ENCODE measurements around the gene GALNT2.

Gene GALNT2

GRCh38 chr1:230268371-230269170, 201.5 kb downstream of the GALNT2 start:
- DNase-seq, result no peak

GRCh38 chr1:230270185-230270558, 203.1 kb downstream of the GALNT2 start:
- DNase-seq, result no peak

- no peak for DNase-seq
Observed at GRCh38 chr1:230270559-230271281, 203.7 kb downstream of the GALNT2 start.

- no peak for DNase-seq
Observed at GRCh38 chr1:230271300-230272035, 204.4 kb downstream of the GALNT2 start.

- DNase-seq, result no peak
Observed at GRCh38 chr1:230272557-230272956, 205.5 kb downstream of the GALNT2 start.

- DNase-seq, result no peak
Observed at GRCh38 chr1:230273141-230273710, 206.2 kb downstream of the GALNT2 start.

GRCh38 chr1:230274254-230274653, 207.2 kb downstream of the GALNT2 start:
- no peak for DNase-seq

- DNase-seq, result no peak
Observed at GRCh38 chr1:230276401-230276800, 209.4 kb downstream of the GALNT2 start.

GRCh38 chr1:230277201-230278025, 210.4 kb downstream of the GALNT2 start:
- no peak for DNase-seq

- no peak for DNase-seq
Observed at GRCh38 chr1:230278376-230278775, 211.3 kb downstream of the GALNT2 start.

GRCh38 chr1:230278871-230279582, 212.0 kb downstream of the GALNT2 start:
- no peak for DNase-seq

- no peak for DNase-seq
Observed at GRCh38 chr1:230279583-230279945, 212.5 kb downstream of the GALNT2 start.

- no peak for DNase-seq
Observed at GRCh38 chr1:230280054-230280795, 213.2 kb downstream of the GALNT2 start.

GRCh38 chr1:230280906-230281413, 213.9 kb downstream of the GALNT2 start:
- DNase-seq, result no peak

GRCh38 chr1:230281556-230281955, 214.5 kb downstream of the GALNT2 start:
- DNase-seq, result no peak

GRCh38 chr1:230282157-230282556, 215.1 kb downstream of the GALNT2 start:
- DNase-seq, result no peak

- no peak for DNase-seq
Observed at GRCh38 chr1:230283678-230284077, 216.6 kb downstream of the GALNT2 start.

- DNase-seq, result no peak
Observed at GRCh38 chr1:230284891-230285290, 217.9 kb downstream of the GALNT2 start.

- no peak for DNase-seq
Observed at GRCh38 chr1:230285351-230285750, 218.3 kb downstream of the GALNT2 start.

GRCh38 chr1:230286166-230286889, 219.3 kb downstream of the GALNT2 start:
- DNase-seq, result no peak

Measured in CD4-positive, alpha-beta T cell treated with Interleukin-15 for 1 hour (primary cell).